ENCODE measurements around the gene SRPX.
A peak's percentile ranks its signal among the peaks of the same experiment; 100 is the strongest.

The SRPX gene

DNA sequence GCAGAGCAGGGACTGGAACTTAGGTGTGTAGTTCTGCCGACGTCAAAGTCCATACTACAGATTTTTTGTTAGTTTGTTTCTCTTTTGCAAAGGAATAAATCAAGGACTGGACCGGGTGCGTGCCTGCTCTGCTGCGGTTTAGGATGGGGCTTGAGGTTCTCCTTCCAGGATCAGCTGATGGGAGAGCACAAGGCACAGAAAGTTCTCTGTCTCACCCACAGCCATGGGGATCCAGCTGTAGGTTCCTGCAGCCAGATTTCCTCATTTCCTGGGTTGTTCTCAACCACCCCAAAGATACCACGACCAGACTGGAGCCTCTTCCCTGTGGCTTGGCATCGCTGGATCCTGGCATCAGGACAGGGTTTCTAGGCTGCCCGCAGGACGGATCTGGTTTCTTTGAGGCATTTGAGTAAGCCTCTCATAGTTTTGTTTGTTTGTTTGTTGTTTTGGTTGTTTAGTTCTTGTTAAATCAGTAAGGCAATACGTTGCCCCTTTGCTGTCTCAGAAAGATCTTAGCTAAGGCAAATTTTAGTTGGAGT is 789 bp upstream of the SRPX start:
- TF ChIP-seq FOXA1 (IDR thresholded peaks at IDR 0.05) (no peak), BHLHE40 (IDR thresholded peaks at IDR 0.05; ENCODE audit: borderline replicate concordance) (no peak), FOXK2 (IDR thresholded peaks at IDR 0.05) (no peak), HDGF (IDR thresholded peaks at IDR 0.05; ENCODE audit: borderline replicate concordance) (no peak), SUZ12 (IDR thresholded peaks at IDR 0.05) (no peak), SP1 (IDR thresholded peaks at IDR 0.05) (no peak), ZNF384 (IDR thresholded peaks at IDR 0.05) (no peak), LEF1 (IDR thresholded peaks at IDR 0.05; ENCODE audit: borderline replicate concordance) (no peak), FOXM1 (IDR thresholded peaks at IDR 0.05; ENCODE audit: borderline replicate concordance) (no peak), L3MBTL2 (conservative IDR thresholded peaks at IDR 0.05) (no peak), ARNT (IDR thresholded peaks at IDR 0.05) (no peak), ELF4 (IDR thresholded peaks at IDR 0.05) (no peak), TARDBP (IDR thresholded peaks at IDR 0.05) (no peak), NFRKB (IDR thresholded peaks at IDR 0.05) (no peak)
- TF ChIP-seq, protein P1, sequence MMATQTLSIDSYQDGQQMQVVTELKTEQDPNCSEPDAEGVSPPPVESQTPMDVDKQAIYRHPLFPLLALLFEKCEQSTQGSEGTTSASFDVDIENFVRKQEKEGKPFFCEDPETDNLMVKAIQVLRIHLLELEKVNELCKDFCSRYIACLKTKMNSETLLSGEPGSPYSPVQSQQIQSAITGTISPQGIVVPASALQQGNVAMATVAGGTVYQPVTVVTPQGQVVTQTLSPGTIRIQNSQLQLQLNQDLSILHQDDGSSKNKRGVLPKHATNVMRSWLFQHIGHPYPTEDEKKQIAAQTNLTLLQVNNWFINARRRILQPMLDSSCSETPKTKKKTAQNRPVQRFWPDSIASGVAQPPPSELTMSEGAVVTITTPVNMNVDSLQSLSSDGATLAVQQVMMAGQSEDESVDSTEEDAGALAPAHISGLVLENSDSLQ (IDR thresholded peaks at IDR 0.05): no peak
- POLR2A ChIA-PET: no interaction called here
- no peak for DNase-seq (ENCODE audit: extremely low spot score)
- CTCF ChIA-PET: interaction anchor here (0.9 kb wide), 1 partner anchor 49 kb away, joined by 3 read pairs; no protein-coding TSS in a partner anchor

DNA sequence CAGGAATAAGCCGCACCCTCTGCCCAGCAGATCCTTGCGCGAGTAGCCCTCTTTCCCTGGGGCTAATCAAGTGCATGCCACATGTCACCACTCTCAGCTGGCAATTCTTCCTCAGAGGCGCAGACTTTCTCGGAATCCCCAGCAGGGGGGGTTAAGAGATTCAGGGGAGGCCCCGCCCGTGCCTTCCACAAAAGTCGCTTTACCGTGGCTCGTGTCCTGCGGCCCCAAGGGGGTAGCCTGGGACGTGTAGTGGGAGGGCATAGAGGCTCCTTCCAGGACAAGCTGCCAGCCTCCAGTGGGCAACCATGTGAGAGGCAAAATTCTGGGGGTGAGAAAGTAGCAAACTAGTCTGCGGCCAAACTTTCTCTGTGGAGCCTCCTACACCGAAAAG is 652 bp downstream of the SRPX start:
- ChIA-PET POLR2A (no interaction called here), CTCF (interaction anchor here (0.7 to 1.0 kb wide), 4 partner anchors 10 to 62 kb away, joined by 3 to 6 read pairs (median 4); no protein-coding TSS in a partner anchor)
- DNase-seq (ENCODE audit: extremely low spot score): peak; percentile 60

DNA sequence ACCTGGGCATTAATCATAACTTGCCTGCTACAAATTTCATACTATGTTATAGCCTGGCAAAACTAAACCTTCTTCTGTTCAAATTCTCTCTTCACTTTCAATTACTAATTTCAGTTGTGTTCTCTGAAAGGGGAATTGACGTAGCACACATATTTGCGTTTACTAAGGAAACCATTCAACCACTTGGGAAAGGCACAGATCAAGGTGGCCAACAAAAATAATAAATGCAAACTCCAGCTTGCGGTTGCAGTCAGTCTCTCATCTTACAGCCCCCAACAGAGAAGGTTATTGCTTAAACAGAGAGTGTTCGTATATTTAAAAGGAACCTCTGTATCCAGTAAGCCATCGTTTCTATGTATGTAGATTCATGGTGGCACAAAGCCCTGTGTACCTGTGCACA is 4.0 kb downstream of the SRPX start:
- DNase-seq (ENCODE audit: extremely low spot score): no peak
- ChIA-PET CTCF (no interaction called here), POLR2A (no interaction called here)
- TF ChIP-seq BHLHE40 (IDR thresholded peaks at IDR 0.05; ENCODE audit: borderline replicate concordance) (no peak), TARDBP (IDR thresholded peaks at IDR 0.05) (no peak), FOXK2 (IDR thresholded peaks at IDR 0.05) (no peak), HDGF (IDR thresholded peaks at IDR 0.05; ENCODE audit: borderline replicate concordance) (no peak), L3MBTL2 (conservative IDR thresholded peaks at IDR 0.05) (no peak), LEF1 (IDR thresholded peaks at IDR 0.05; ENCODE audit: borderline replicate concordance) (no peak), ZNF384 (IDR thresholded peaks at IDR 0.05) (no peak), NFRKB (IDR thresholded peaks at IDR 0.05) (no peak), ELF4 (IDR thresholded peaks at IDR 0.05) (no peak), SUZ12 (IDR thresholded peaks at IDR 0.05) (no peak), FOXM1 (IDR thresholded peaks at IDR 0.05; ENCODE audit: borderline replicate concordance) (no peak), CTBP1 (IDR thresholded peaks at IDR 0.05; ENCODE audit: borderline replicate concordance) (no peak), SP1 (IDR thresholded peaks at IDR 0.05) (no peak), FOXA1 (IDR thresholded peaks at IDR 0.05) (no peak), ARNT (IDR thresholded peaks at IDR 0.05) (no peak)
- TF ChIP-seq, protein P1 (IDR thresholded peaks at IDR 0.05): no peak

More for the DNA sequence above, 652 bp downstream of the SRPX start:
- TF ChIP-seq SP1 (IDR thresholded peaks at IDR 0.05): no peak
- no peak for TF ChIP-seq SUZ12 (IDR thresholded peaks at IDR 0.05)
- TF ChIP-seq, protein P1 (IDR thresholded peaks at IDR 0.05): no peak
- TF ChIP-seq FOXA1 (IDR thresholded peaks at IDR 0.05): no peak
- TF ChIP-seq ARNT (IDR thresholded peaks at IDR 0.05): no peak
- TF ChIP-seq CTBP1 (IDR thresholded peaks at IDR 0.05; ENCODE audit: borderline replicate concordance): no peak
- TF ChIP-seq L3MBTL2 (conservative IDR thresholded peaks at IDR 0.05): no peak
- TF ChIP-seq TARDBP (IDR thresholded peaks at IDR 0.05): no peak
- TF ChIP-seq BHLHE40 (IDR thresholded peaks at IDR 0.05; ENCODE audit: borderline replicate concordance): no peak
- TF ChIP-seq HDGF (IDR thresholded peaks at IDR 0.05; ENCODE audit: borderline replicate concordance): no peak
- TF ChIP-seq LEF1 (IDR thresholded peaks at IDR 0.05; ENCODE audit: borderline replicate concordance): no peak
- TF ChIP-seq FOXM1 (IDR thresholded peaks at IDR 0.05; ENCODE audit: borderline replicate concordance): no peak
- TF ChIP-seq ELF4 (IDR thresholded peaks at IDR 0.05): no peak
- no peak for TF ChIP-seq NFRKB (IDR thresholded peaks at IDR 0.05)
- TF ChIP-seq FOXK2 (IDR thresholded peaks at IDR 0.05): no peak

DNA sequence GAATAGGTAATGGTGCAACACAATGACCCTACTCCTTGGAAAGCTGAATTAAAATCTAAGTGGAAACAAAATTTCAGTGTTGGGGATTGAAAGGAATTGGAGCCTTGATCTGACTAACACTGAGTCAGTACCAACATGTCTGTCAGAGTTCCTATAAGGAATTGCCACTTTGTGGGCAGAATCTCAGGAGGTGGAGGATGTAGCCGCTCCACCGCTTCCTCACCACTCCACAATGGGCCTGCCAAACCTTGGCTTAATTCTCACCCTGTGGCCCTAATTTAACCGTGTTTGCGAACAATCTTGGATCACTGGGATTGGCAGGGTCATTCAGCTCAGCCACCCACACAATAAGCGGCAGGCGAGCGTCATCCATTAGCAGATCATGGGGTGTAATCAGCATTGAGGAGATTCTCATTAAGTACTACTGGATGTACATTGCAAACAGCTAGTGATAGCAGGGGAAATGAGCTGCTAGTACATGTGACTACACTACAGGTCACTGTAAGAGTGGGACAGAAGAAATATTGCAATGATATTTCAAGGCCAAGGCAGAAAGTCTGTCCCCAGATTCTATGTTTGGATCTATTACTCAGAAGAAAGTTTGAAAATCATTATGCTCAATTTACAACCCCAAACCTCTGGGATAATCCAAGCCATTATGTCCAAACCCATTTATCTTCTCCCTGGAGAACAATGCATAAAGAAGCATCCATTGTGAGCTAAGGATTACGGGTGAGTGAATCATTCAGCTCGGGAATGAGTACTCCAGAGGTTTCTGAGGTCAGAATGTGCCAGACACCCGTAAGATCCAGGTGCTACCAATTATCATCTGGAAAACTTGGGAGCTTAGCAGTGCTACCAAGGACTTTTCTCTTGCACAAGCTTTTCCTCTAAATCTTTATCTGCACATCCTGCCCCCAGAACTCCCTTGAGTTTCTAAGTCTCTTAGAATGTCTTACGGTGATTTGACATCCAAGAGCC is 5.8 kb downstream of the SRPX start:
- DNase-seq (ENCODE audit: extremely low spot score): no peak
- ChIA-PET POLR2A (no interaction called here), CTCF (interaction anchor here (1.4 kb wide), 1 partner anchor 23 kb away, joined by 6 read pairs; no protein-coding TSS in a partner anchor)
- TF ChIP-seq CTBP1 (IDR thresholded peaks at IDR 0.05; ENCODE audit: borderline replicate concordance) (no peak), FOXA1 (IDR thresholded peaks at IDR 0.05) (no peak), ELF4 (IDR thresholded peaks at IDR 0.05) (no peak), SUZ12 (IDR thresholded peaks at IDR 0.05) (no peak), SP1 (IDR thresholded peaks at IDR 0.05) (no peak), ZNF384 (IDR thresholded peaks at IDR 0.05) (no peak), BHLHE40 (IDR thresholded peaks at IDR 0.05; ENCODE audit: borderline replicate concordance) (no peak), LEF1 (IDR thresholded peaks at IDR 0.05; ENCODE audit: borderline replicate concordance) (no peak), NFRKB (IDR thresholded peaks at IDR 0.05) (no peak), L3MBTL2 (conservative IDR thresholded peaks at IDR 0.05) (no peak), FOXK2 (IDR thresholded peaks at IDR 0.05) (no peak), HDGF (IDR thresholded peaks at IDR 0.05; ENCODE audit: borderline replicate concordance) (no peak), ARNT (IDR thresholded peaks at IDR 0.05) (no peak)
- TF ChIP-seq, protein P1 (IDR thresholded peaks at IDR 0.05): no peak

Data from HEK293T (cell line).